Fibroblast of skin of right quadriceps (primary cell): ENCODE measurements around the gene TMEM244.
"Not testable (repeated sequence)": the region's sequence is repeated elsewhere in the genome, so short reads cannot be mapped to it uniquely, and the experiment has no call there.

Experiments used
- DNase-seq: peaks from one replicate; pipeline ENCODE4 v3.0.0-alpha.2; 2013

Gene TMEM244

GRCh38 chr6:129802920-129803319 is 58.2 kb downstream of the TMEM244 start:
- DNase-seq: not testable (repeated sequence)

GRCh38 chr6:129801909-129802308 is 59.2 kb downstream of the TMEM244 start:
- DNase-seq: no peak

- no peak for DNase-seq
Measured at GRCh38 chr6:129795261-129795660, 65.9 kb downstream of the TMEM244 start.

DNA sequence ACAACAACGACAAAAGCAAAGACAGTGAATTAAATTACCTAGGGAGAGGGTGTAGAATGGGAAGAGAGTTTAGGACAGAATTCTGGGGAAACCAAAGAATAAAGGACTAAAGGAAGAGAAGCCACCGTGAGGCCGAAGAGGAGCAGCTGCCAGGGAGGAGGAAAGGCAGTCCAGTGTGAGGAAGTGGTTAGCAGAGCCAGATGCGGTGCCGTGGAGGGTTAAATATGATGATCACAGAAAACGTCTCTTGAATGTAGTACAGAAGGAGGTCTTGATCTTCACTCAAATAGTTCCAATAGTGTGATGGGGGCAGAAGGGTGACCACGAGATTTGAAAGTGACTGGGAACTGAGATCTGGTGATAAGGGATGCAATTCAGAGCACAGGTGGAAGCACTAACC is 67.7 kb downstream of the TMEM244 start:
- DNase-seq: no peak

GRCh38 chr6:129792049-129792448 is 69.1 kb downstream of the TMEM244 start:
- no peak for DNase-seq

DNA sequence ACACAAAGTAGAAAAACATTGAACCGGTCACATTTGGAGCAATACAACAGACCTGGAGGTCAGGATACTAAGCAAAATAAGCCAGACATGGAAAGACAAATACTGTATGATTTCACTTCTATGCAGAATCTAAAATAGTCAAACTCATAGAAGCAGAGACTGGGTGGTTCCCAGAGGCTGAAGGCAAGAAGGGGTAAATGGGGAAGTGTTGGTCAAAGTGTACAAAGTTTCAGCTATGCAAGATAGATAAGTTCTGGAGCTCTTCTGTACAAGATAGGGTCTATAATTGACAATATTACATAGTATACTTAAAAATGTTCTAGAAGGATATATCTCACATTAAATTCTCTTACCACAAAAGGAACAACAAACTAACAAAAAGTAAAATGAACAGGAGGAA is 70.3 kb downstream of the TMEM244 start:
- no peak for DNase-seq

DNA sequence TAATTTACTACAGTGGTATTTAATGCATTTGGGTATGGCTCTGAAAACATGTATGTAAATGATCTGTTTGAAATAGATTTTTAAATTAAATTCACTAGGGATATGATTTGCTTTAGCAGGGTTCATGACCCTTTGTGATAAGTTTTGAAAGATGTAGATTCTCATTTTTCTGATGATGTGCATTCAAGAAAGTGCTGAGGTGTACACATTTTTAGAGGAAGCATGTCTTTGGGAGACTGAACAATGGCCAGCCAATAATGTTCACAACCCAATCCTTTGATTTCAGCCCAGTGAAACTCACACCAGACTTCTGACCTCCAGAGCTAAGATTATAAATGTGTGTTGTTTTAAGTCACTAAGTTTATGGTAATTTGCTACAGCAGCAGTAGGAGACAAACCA is 71.1 kb downstream of the TMEM244 start:
- DNase-seq: no peak

GRCh38 chr6:129787816-129788215 is 73.3 kb downstream of the TMEM244 start:
- no peak for DNase-seq

GRCh38 chr6:129786548-129786947 is 74.6 kb downstream of the TMEM244 start:
- no peak for DNase-seq

GRCh38 chr6:129785756-129786135 is 75.4 kb downstream of the TMEM244 start:
- no peak for DNase-seq

GRCh38 chr6:129785047-129785755 is 75.9 kb downstream of the TMEM244 start:
- peak; percentile 48 for DNase-seq
